HG03439 (cell line): ENCODE data around the gene AGPAT2.
"Not testable (repeated sequence)": the region's sequence is repeated elsewhere in the genome, so short reads cannot be mapped to it uniquely, and the experiment has no call there.

Experiments
- ATAC-seq: cut with Tn5 transposase; IDR thresholded peaks from one replicate; pipeline ENCODE4 v1.9.1; 2021; ENCODE audit warnings: mild to moderate bottlenecking, moderate library complexity; ENCODE audit not compliant: unreplicated experiment

Gene AGPAT2

GRCh38 chr9:136720898-136721338 is 33.7 kb upstream of the AGPAT2 start:
- no peak for ATAC-seq

- no peak for ATAC-seq
These were observed 33.1 kb upstream of the AGPAT2 start for GRCh38 chr9:136720251-136720897.

- no peak for ATAC-seq
These were observed 32.1 kb upstream of the AGPAT2 start for GRCh38 chr9:136719195-136719880.

- no peak for ATAC-seq
These were observed 31.3 kb upstream of the AGPAT2 start for GRCh38 chr9:136718345-136719194.

GRCh38 chr9:136717399-136717798 is 30.1 kb upstream of the AGPAT2 start:
- no peak for ATAC-seq

GRCh38 chr9:136714893-136715274 is 27.6 kb upstream of the AGPAT2 start:
- no peak for ATAC-seq

- ATAC-seq, result no peak
These were observed 27.0 kb upstream of the AGPAT2 start for GRCh38 chr9:136714096-136714892.

- ATAC-seq, result no peak
These were observed 26.3 kb upstream of the AGPAT2 start for GRCh38 chr9:136713550-136713949.

- no peak for ATAC-seq
These were observed 25.7 kb upstream of the AGPAT2 start for GRCh38 chr9:136712690-136713544.

- ATAC-seq, result no peak
These were observed 24.8 kb upstream of the AGPAT2 start, which contains the start of gene DIPK1B for GRCh38 chr9:136711751-136712689. DIPK1B (plus strand) TSS chr9:136712572; CDS start chr9:136712666, 94 bp downstream.

GRCh38 chr9:136711219-136711648 is 24.0 kb upstream of the AGPAT2 start:
- not testable (repeated sequence) for ATAC-seq

- ATAC-seq, result no peak
These were observed 23.3 kb upstream of the AGPAT2 start for GRCh38 chr9:136710543-136710942.

- ATAC-seq, result no peak
These were observed 22.3 kb upstream of the AGPAT2 start for GRCh38 chr9:136709454-136710109.

GRCh38 chr9:136707849-136708517 is 20.7 kb upstream of the AGPAT2 start:
- ATAC-seq, result no peak

GRCh38 chr9:136707011-136707410 is 19.8 kb upstream of the AGPAT2 start:
- ATAC-seq, result no peak

- no peak for ATAC-seq
These were observed 18.3 kb upstream of the AGPAT2 start for GRCh38 chr9:136705564-136705963.

- not testable (repeated sequence) for ATAC-seq
These were observed 17.5 kb upstream of the AGPAT2 start for GRCh38 chr9:136704741-136705140.
